ENCODE data around the gene EIF4A3.
"Not testable (repeated sequence)": the region's sequence is repeated elsewhere in the genome, so short reads cannot be mapped to it uniquely, and the experiment has no call there.

Gene EIF4A3

DNA sequence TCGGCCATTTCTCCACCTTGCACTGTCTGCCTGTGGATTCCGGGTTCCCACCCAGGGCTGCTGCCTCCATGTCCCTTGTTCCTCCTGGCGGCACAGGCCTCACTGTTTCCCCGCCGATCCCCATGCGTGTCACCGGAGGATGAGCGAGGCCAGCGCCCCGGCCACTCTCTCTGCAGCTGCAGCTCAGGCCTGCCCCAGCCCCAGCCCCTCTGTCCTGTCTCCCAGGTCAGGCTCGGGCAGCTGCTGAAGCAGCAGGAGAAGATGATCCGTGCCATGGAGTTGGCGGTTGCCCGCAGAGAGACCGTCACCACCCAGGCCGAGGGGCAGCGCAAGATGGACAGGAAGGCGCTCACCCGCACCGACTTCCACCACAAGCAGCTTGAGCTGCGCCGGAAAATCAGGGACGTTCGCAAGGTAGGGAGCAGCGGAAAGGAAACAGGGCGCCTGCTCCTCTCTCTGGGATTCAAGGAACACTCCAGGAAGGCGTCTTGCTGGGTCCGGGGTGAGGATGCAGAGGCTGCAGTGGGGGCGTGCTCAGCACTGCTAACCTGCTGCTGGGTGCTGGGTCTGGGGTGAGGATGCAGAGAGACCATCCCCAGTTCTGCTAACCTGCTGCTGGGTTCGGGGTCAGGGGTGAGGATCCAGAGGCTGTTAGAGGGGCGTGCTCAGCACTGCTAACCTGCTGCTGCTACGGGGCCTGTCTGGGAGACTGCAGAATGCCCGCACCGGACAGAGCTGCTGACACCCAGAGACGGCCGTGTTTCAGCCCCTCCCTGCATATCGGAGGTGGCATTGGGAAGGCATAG lies 51.7 kb downstream of the EIF4A3 start:
- no peak overlapping the region for H3K9ac ChIP-seq (ENCODE audit: low read length)
- no peaks in the 10 kb centered on the region for H3K4me1 ChIP-seq (ENCODE audit: control insufficient read depth, insufficient read depth, low read length)
- no peak overlapping the region for H3K4me3 ChIP-seq (ENCODE audit: low read length)
- DNase-seq (ENCODE audit: low read depth): no peak
- H3K27me3 ChIP-seq (replicated peaks; ENCODE audit: control insufficient read depth, insufficient read depth, low read length): peaks cover 5% of the 10 kb centered on the region
- H3K9me3 ChIP-seq (ENCODE audit: control insufficient read depth, low read length): no peaks in the 10 kb centered on the region
- H3K36me3 ChIP-seq (ENCODE audit: control insufficient read depth, insufficient read depth, low read length, severe bottlenecking): no peaks in the 10 kb centered on the region

DNA sequence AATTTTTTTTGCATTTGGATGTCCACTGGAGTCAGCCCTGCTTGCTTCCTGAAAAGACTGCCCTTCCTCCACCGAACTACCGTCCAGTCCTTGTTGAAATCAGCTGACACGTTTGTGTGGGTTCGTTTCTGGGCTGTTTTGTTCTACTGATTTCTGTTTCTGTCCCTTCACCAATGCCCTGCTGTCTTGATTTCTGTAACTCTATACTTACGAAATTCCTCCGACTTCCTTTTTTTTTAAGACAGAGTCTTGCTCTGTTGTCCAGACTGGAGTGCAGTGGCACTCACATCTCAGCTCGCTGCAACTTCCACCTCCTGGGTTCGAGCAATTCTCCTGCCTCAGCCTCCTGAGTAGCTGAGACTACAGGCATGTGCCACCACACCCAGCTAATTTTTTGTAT lies 54.0 kb downstream of the EIF4A3 start:
- DNase-seq (ENCODE audit: low read depth): peak; percentile 21
- Histone ChIP-seq H3K9me3 (ENCODE audit: control insufficient read depth, low read length) (no peaks in the 10 kb centered on the region), H3K27me3 (replicated peaks; ENCODE audit: control insufficient read depth, insufficient read depth, low read length) (peaks cover 5% of the 10 kb centered on the region), H3K36me3 (ENCODE audit: control insufficient read depth, insufficient read depth, low read length, severe bottlenecking) (no peaks in the 10 kb centered on the region), H3K9ac (ENCODE audit: low read length) (no peak overlapping the region), H3K4me1 (ENCODE audit: control insufficient read depth, insufficient read depth, low read length) (no peaks in the 10 kb centered on the region), H3K4me3 (ENCODE audit: low read length) (no peak overlapping the region)

DNA sequence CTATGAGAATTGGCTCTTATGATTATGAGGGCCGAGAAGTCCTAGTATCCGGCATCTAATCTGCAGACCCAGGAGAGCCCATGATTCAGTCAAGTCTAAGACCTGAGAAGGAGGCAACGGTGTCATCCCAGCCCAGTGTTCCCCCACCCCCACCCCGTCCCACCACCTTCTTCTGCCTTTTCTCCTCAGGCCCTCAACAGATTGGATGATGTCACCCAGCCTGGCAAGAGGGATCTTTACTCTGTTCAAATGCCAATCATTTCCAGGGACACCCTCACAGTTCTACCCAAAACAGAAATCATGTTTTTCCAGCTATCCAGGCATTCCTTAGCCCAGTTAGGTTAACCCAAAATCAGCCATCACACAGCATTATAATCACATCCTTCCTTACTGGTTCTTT lies 55.6 kb downstream of the EIF4A3 start:
- Histone ChIP-seq H3K27me3 (replicated peaks; ENCODE audit: control insufficient read depth, insufficient read depth, low read length) (peaks cover 10% of the 10 kb centered on the region), H3K9ac (ENCODE audit: low read length) (no peak overlapping the region), H3K4me3 (ENCODE audit: low read length) (no peak overlapping the region), H3K36me3 (ENCODE audit: control insufficient read depth, insufficient read depth, low read length, severe bottlenecking) (no peaks in the 10 kb centered on the region), H3K4me1 (ENCODE audit: control insufficient read depth, insufficient read depth, low read length) (no peaks in the 10 kb centered on the region), H3K9me3 (ENCODE audit: control insufficient read depth, low read length) (no peaks in the 10 kb centered on the region)
- no peak for DNase-seq (ENCODE audit: low read depth)

DNA sequence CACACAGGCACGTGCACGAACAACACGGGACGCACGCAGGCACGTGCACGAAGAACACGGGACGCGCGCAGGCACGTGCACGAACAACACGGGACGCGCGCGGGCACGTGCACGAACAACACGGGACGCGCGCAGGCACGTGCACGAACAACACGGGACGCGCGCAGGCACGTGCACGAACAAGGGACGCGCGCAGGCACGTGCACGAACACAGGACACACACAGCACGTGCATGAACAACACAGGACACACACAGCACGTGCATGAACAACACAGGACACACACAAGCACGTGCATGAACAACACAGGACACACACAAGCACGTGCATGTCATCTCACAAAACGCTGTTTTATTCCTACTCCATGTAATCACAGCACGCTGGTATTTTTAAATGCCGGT lies 56.8 kb downstream of the EIF4A3 start:
- not testable (repeated sequence) for H3K27me3 ChIP-seq (replicated peaks; ENCODE audit: control insufficient read depth, insufficient read depth, low read length); H3K36me3 ChIP-seq (ENCODE audit: control insufficient read depth, insufficient read depth, low read length, severe bottlenecking); H3K4me1 ChIP-seq (ENCODE audit: control insufficient read depth, insufficient read depth, low read length); H3K4me3 ChIP-seq (ENCODE audit: low read length); DNase-seq (ENCODE audit: low read depth); H3K9ac ChIP-seq (ENCODE audit: low read length); H3K9me3 ChIP-seq (ENCODE audit: control insufficient read depth, low read length)

DNA sequence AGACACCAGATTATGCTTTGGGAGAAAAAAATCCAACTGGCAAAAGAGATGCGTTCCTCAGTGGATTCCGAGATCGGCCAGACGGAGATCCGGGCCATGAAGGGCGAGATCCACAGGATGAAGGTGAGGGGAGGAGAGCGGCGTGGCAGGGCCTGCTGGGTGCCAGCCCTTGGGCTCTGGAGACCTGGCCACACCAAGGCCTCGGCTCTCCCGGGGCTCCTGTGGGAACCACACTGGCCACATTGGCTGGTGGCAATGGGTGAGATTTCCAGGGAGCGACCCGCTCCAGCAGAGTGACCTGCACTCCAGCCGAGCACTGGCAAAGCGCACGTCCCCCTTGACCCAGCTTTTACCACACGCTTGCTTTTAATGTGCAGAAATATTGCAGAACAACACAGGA lies 57.2 kb downstream of the EIF4A3 start:
- Histone ChIP-seq H3K4me3 (ENCODE audit: low read length) (no peak overlapping the region), H3K9me3 (ENCODE audit: control insufficient read depth, low read length) (no peaks in the 10 kb centered on the region), H3K27me3 (replicated peaks; ENCODE audit: control insufficient read depth, insufficient read depth, low read length) (peaks cover 10% of the 10 kb centered on the region), H3K4me1 (ENCODE audit: control insufficient read depth, insufficient read depth, low read length) (no peaks in the 10 kb centered on the region), H3K36me3 (ENCODE audit: control insufficient read depth, insufficient read depth, low read length, severe bottlenecking) (no peaks in the 10 kb centered on the region), H3K9ac (ENCODE audit: low read length) (no peak overlapping the region)
- no peak for DNase-seq (ENCODE audit: low read depth)

DNA sequence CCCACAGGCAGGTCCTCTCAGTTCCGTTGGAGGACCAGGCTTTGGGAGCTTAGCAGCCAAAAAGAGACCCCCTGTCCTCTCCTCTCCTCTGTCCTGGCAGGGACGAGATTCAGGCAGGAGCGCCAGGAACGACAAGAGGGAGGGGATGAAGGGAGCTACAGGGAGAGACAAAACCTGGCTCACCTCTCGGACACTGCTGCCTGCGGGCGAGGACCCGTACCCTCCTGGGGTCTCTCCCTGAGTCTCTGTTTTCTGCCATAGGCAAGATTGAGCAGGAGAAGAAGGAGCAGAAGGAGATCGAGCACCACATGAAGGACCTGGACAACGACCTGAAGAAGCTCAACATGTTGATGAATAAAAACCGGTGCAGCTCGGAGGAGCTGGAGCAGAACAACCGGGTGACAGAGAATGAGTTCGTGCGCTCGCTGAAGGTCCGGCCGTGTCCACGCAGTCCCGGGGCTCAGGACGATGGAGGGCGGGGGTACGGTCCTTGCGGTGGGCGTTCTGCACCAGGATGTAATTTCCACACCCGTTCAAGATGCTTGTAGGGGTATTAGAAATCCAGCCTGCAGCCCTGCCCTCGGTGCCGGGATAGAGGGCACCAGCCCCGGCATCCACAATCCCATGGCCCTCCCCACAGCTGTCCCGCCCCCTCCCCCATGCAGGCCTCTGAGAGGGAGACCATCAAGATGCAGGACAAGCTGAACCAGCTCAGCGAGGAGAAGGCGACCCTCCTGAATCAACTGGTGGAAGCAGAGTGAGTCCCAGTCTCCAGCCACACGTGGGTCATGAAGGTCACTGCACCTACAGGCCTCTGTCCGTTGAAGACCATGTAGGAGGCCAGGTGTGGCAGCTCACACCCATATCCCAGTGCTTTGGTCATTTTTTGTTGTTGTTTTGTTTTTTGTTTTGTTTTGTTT lies 59.3 kb downstream of the EIF4A3 start:
- no peaks in the 10 kb centered on the region for H3K36me3 ChIP-seq (ENCODE audit: control insufficient read depth, insufficient read depth, low read length, severe bottlenecking)
- H3K27me3 ChIP-seq (replicated peaks; ENCODE audit: control insufficient read depth, insufficient read depth, low read length): peaks cover 10% of the 10 kb centered on the region
- peaks cover 2% of the 10 kb centered on the region for H3K4me1 ChIP-seq (ENCODE audit: control insufficient read depth, insufficient read depth, low read length)
- no peak overlapping the region for H3K9ac ChIP-seq (ENCODE audit: low read length)
- no peak overlapping the region for H3K4me3 ChIP-seq (ENCODE audit: low read length)
- no peaks in the 10 kb centered on the region for H3K9me3 ChIP-seq (ENCODE audit: control insufficient read depth, low read length)
- no peak for DNase-seq (ENCODE audit: low read depth)

DNA sequence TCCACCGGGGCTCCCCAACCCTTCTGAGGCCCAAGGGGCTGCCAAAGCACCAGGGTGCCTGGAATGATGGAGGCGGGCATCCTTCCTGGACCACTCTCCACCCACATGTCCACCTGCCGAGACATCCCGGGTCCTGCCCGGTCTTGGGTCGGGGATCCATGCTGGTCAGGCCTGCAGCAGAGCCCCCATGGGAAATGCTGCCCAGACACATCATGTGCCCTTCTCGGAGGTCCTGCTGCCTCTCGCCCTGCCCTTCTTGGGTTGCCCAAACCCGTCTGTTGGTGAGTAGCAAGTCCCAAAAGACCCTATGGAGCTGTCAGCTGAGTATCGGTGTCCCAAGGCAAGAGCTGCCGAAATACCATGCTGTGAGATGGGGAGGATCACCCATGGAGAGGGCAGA lies 60.3 kb downstream of the EIF4A3 start:
- Histone ChIP-seq H3K4me3 (ENCODE audit: low read length) (no peak overlapping the region), H3K4me1 (ENCODE audit: control insufficient read depth, insufficient read depth, low read length) (peaks cover 8% of the 10 kb centered on the region), H3K9ac (ENCODE audit: low read length) (no peak overlapping the region), H3K9me3 (ENCODE audit: control insufficient read depth, low read length) (no peaks in the 10 kb centered on the region), H3K27me3 (replicated peaks; ENCODE audit: control insufficient read depth, insufficient read depth, low read length) (peaks cover 10% of the 10 kb centered on the region), H3K36me3 (ENCODE audit: control insufficient read depth, insufficient read depth, low read length, severe bottlenecking) (no peaks in the 10 kb centered on the region)
- no peak for DNase-seq (ENCODE audit: low read depth)

DNA sequence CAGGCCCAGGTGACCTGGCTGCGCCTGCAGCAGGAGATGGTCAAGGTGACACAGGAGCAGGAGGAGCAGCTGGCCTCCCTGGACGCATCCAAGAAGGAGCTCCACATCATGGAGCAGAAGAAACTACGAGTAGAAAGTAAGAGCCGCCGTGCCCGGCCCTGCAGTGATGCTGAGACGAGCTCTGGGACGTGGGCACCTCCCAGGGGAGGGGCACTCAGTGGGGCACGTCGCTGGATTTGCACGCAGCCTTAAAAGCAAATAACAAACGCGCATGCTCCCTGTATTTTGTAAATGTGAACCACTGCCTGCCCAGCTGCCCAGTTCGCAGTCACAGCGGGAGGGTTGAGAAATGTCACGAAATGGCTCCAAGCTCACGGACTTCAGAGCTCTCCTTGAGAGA lies 60.8 kb downstream of the EIF4A3 start:
- peaks cover 8% of the 10 kb centered on the region for H3K4me1 ChIP-seq (ENCODE audit: control insufficient read depth, insufficient read depth, low read length)
- no peaks in the 10 kb centered on the region for H3K9me3 ChIP-seq (ENCODE audit: control insufficient read depth, low read length)
- no peak overlapping the region for H3K4me3 ChIP-seq (ENCODE audit: low read length)
- H3K9ac ChIP-seq (ENCODE audit: low read length): no peak overlapping the region
- H3K27me3 ChIP-seq (replicated peaks; ENCODE audit: control insufficient read depth, insufficient read depth, low read length): peaks cover 10% of the 10 kb centered on the region
- no peak for DNase-seq (ENCODE audit: low read depth)
- no peaks in the 10 kb centered on the region for H3K36me3 ChIP-seq (ENCODE audit: control insufficient read depth, insufficient read depth, low read length, severe bottlenecking)

DNA sequence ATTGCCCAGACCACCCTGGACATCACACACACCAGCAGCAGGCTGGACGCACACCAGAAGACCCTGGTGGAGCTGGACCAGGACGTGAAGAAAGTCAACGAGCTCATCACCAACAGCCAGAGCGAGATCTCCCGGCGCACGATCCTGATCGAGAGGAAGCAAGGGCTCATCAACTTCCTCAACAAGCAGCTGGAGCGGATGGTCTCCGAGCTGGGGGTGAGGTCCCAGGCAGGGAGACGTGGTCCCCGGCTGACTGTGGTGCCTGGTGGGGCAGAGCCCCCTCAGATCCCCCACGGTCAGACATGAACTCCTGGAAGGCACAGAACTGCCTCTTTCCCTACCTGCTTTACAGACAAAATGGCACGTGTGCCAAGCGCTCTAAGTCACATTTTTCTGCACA lies 62.2 kb downstream of the EIF4A3 start:
- no peak overlapping the region for H3K4me3 ChIP-seq (ENCODE audit: low read length)
- peaks cover 8% of the 10 kb centered on the region for H3K4me1 ChIP-seq (ENCODE audit: control insufficient read depth, insufficient read depth, low read length)
- no peak for DNase-seq (ENCODE audit: low read depth)
- H3K36me3 ChIP-seq (ENCODE audit: control insufficient read depth, insufficient read depth, low read length, severe bottlenecking): no peaks in the 10 kb centered on the region
- H3K9ac ChIP-seq (ENCODE audit: low read length): no peak overlapping the region
- H3K27me3 ChIP-seq (replicated peaks; ENCODE audit: control insufficient read depth, insufficient read depth, low read length): peaks cover 10% of the 10 kb centered on the region
- no peaks in the 10 kb centered on the region for H3K9me3 ChIP-seq (ENCODE audit: control insufficient read depth, low read length)

All from adipocyte (in vitro differentiated cells).